Transverse colon (tissue), 4 donors: ENCODE measurements around the gene ARHGEF7.

ENCODE experiments used
- CTCF ChIP-seq, 5 experiments: fragments of 200-600 bp in 3 of 5; fragments of 450-650 bp in 2 of 5; sonication (generic) in 3 of 5; IDR thresholded peaks; 1 replicate in 2 of 5; 2 replicates in 3 of 5; pipeline ENCODE4 v1.5.1; 2016 to 2017; ENCODE audit warnings: antibody characterized with exemption in 5 of 5, inconsistent platforms in 3 of 5, mild to moderate bottlenecking in 2 of 5, moderate library complexity in 1 of 5
- EP300 ChIP-seq: sonication (generic); formaldehyde crosslinking; IDR thresholded peaks from one replicate; pipeline ENCODE4 v1.6.1; 2017; ENCODE audit warnings: antibody characterized with exemption, low read depth
- POLR2AphosphoS5 ChIP-seq, 3 donors: sonication (generic); formaldehyde crosslinking; IDR thresholded peaks; one replicate each; pipeline ENCODE4 v1.6.1; 2016; ENCODE audit warnings: antibody characterized with exemption in 3 of 3

DNA sequence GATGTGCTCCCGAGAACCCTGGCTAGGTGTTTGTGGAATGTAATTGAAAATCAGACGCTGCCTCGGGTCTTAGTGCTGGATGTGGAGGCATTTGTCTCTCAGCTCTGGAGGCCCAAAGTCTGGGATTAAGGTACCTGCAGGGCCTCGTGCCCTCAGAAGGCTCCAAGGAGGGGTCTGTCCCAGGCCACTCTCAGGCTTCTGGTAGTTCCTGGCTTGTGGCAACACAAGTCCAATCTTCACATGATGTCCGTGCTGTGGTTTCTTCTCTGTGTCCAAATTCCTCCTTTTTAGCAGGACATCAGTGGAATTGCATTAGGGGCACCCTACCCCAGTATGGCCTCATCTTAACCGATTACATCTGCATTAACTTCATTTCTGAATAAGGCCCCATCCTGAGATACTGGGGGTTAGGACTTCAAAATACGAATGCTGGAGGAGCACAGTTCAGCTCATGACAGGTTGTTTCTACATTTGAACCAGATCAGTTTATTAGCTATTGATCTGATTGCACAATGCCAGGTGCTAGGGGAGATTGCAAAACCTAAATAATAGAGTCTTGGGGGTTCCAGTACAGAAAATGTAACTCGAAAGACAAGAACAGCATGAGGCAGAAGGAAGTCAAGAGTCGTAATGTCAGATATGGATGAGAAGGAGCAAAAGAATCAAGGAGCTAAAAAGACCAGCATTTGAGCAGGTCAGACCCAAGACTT, 3.9 kb downstream of the ARHGEF7 start:
- no peak for TF ChIP-seq POLR2AphosphoS5 (IDR thresholded peaks at IDR 0.05)
- TF ChIP-seq CTCF (IDR thresholded peaks at IDR 0.05) = no peak
- TF ChIP-seq EP300 = no peak
